Measurements from ENCODE around the gene SRD5A2.

Gene SRD5A2

GRCh38 chr2:31511376-31511775, 69.4 kb downstream of the SRD5A2 start:
- ChIA-PET POLR2A (no interaction called here), CTCF (interaction anchor here (3.9 kb wide), 1 partner anchor 12 kb away, joined by 20 read pairs; no protein-coding TSS in a partner anchor)
- H3K4me3 ChIP-seq (ENCODE audit: low read depth, low read length), result no peak overlapping the region
- TF ChIP-seq HOXD13 (CRISPR knock-in tag; IDR thresholded peaks at IDR 0.05; ENCODE audit: borderline replicate concordance), result no peak
- TF ChIP-seq MYNN (tag by site-specific recombination; IDR thresholded peaks at IDR 0.05; ENCODE audit: borderline replicate concordance), result no peak
- no peak for TF ChIP-seq ZNF624 (tag by site-specific recombination; IDR thresholded peaks at IDR 0.05)
- TF ChIP-seq ZNF670 (tag by site-specific recombination; IDR thresholded peaks at IDR 0.05; ENCODE audit: low read depth), result no peak
- TF ChIP-seq HOXA7 (CRISPR knock-in tag; IDR thresholded peaks at IDR 0.05; ENCODE audit: borderline replicate concordance), result no peak
- H3K9me3 ChIP-seq (ENCODE audit: control insufficient read depth, insufficient read depth, low read depth, low read length), result no peaks in the 10 kb centered on the region
- H3K36me3 ChIP-seq (ENCODE audit: control insufficient read depth in 2 of 2, insufficient read depth in 1 of 2, low read length in 2 of 2), result no peaks in the 10 kb centered on the region
- no peaks in the 10 kb centered on the region for H3K4me1 ChIP-seq (ENCODE audit: control insufficient read depth, insufficient read depth, low read length)
- no peak overlapping the region for H3K27ac ChIP-seq (ENCODE audit: extremely low read depth, low read depth, low read length)

GRCh38 chr2:31505111-31505510, 75.6 kb downstream of the SRD5A2 start:
- CTCF ChIA-PET, result no interaction called here
- no peak for TF ChIP-seq ZNF114 (tag by site-specific recombination; IDR thresholded peaks at IDR 0.05)
- TF ChIP-seq ZNF175 (tag by site-specific recombination; IDR thresholded peaks at IDR 0.05), result no peak
- TF ChIP-seq ZNF24 (tag by site-specific recombination; IDR thresholded peaks at IDR 0.05), result no peak
- no peak for TF ChIP-seq ZNF416 (tag by site-specific recombination; IDR thresholded peaks at IDR 0.05)
- TF ChIP-seq ZNF747 (tag by site-specific recombination; IDR thresholded peaks at IDR 0.05), result no peak
- TF ChIP-seq ZNF280D (tag by site-specific recombination; IDR thresholded peaks at IDR 0.05), result no peak
- no peak for TF ChIP-seq ZNF248 (tag by site-specific recombination; IDR thresholded peaks at IDR 0.05)
- TF ChIP-seq PRDM10 (tag by site-specific recombination; IDR thresholded peaks at IDR 0.05), result no peak
- no peak for TF ChIP-seq ZNF488 (tag by site-specific recombination; IDR thresholded peaks at IDR 0.05)
- no peak for TF ChIP-seq ZNF335 (tag by site-specific recombination; conservative IDR thresholded peaks at IDR 0.05)
- TF ChIP-seq ZNF530 (tag by site-specific recombination; IDR thresholded peaks at IDR 0.05; ENCODE audit: low read depth), result no peak
- TF ChIP-seq ZBTB8A (tag by site-specific recombination; IDR thresholded peaks at IDR 0.05), result no peak
- no peak for TF ChIP-seq ZNF558 (tag by site-specific recombination; IDR thresholded peaks at IDR 0.05)
- no peak for TF ChIP-seq ZSCAN30 (tag by site-specific recombination; IDR thresholded peaks at IDR 0.05)

More at GRCh38 chr2:31505111-31505510, 75.6 kb downstream of the SRD5A2 start:
- H3K27ac ChIP-seq (ENCODE audit: extremely low read depth, low read depth, low read length), result no peak overlapping the region
- POLR2A ChIA-PET, result no interaction called here
- H3K4me3 ChIP-seq (ENCODE audit: low read depth, low read length), result no peak overlapping the region
- no peaks in the 10 kb centered on the region for H3K36me3 ChIP-seq (ENCODE audit: control insufficient read depth in 2 of 2, insufficient read depth in 1 of 2, low read length in 2 of 2)
- H3K4me1 ChIP-seq (ENCODE audit: control insufficient read depth, insufficient read depth, low read length), result no peaks in the 10 kb centered on the region
- no peaks in the 10 kb centered on the region for H3K9me3 ChIP-seq (ENCODE audit: control insufficient read depth, insufficient read depth, low read depth, low read length)

All from HEK293 (cell line).